Astrocyte of the spinal cord (primary cell): Measurements from ENCODE around the gene NACC2.

Experiments used
- DNase-seq: peaks from one replicate; pipeline ENCODE4 v3.0.0; 2011; ENCODE audit warnings: low read depth, low spot score
- H3K4me3 ChIP-seq: 2 replicates; pipeline ENCODE4 v1.5.1; 2011; ENCODE audit warnings: low read depth, mild to moderate bottlenecking, low read length, moderate library complexity
- in situ Hi-C: cut with HindIII; loops from 2 replicates; pipeline ENCODE4 v1.10.0; 2017; ENCODE audit warnings: low sequenced_read_pairs
- TF ChIP-seq, protein P1 (sequence below): IDR thresholded peaks from 2 replicates; pipeline ENCODE4 v1.5.1; 2012; ENCODE audit warnings: low read depth, mild to moderate bottlenecking, low read length, inconsistent platforms

Gene NACC2

DNA sequence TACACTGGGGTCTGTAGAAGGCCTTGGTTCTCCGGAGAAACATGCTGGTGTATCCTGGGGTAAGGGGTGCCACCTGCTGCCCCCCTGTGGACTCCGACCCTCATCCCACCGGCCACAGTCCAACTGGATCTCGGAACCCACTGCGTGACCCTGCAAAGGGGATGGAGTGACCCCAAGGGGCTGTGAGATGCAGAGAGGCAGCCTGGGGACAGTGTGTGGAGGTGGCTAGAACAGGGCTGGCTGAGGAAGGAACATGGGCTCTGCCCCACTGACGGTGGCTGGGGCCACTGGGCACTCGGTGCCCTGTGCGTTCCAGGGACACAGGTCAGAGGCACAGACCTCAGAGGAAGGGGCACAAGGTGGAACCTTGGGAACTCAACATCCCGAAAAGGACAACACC, 2.3 kb downstream of the NACC2 start:
- TF ChIP-seq, protein P1, sequence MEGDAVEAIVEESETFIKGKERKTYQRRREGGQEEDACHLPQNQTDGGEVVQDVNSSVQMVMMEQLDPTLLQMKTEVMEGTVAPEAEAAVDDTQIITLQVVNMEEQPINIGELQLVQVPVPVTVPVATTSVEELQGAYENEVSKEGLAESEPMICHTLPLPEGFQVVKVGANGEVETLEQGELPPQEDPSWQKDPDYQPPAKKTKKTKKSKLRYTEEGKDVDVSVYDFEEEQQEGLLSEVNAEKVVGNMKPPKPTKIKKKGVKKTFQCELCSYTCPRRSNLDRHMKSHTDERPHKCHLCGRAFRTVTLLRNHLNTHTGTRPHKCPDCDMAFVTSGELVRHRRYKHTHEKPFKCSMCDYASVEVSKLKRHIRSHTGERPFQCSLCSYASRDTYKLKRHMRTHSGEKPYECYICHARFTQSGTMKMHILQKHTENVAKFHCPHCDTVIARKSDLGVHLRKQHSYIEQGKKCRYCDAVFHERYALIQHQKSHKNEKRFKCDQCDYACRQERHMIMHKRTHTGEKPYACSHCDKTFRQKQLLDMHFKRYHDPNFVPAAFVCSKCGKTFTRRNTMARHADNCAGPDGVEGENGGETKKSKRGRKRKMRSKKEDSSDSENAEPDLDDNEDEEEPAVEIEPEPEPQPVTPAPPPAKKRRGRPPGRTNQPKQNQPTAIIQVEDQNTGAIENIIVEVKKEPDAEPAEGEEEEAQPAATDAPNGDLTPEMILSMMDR: no peak
- H3K4me3 ChIP-seq: no peak overlapping the region
- in situ Hi-C loops: no loop called here
- no peak for DNase-seq

DNA sequence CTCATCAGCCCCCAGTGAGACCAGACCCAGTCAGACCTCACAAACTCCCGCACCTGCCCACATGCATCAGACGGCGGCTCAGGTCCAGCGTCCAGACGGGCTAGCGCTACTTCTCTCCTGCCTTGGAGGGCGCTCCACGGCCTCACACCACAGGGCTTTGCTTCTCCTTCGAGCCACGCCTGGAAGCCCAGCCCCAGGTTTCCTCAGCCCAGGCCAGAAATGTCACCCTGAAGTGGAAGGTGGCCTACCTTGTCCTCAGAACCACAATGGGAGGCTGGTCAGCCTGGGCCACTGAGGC, 2.8 kb downstream of the NACC2 start:
- TF ChIP-seq, protein P1: no peak
- in situ Hi-C loops: no loop called here

GRCh38 chr9:136091582-136092352, 3.3 kb downstream of the NACC2 start:
- no peak for DNase-seq
- in situ Hi-C loops: no loop called here
- TF ChIP-seq, protein P1: no peak
- H3K4me3 ChIP-seq: no peak overlapping the region

More for the DNA sequence above, 2.8 kb downstream of the NACC2 start:
- H3K4me3 ChIP-seq: no peak overlapping the region
- DNase-seq: no peak

DNA sequence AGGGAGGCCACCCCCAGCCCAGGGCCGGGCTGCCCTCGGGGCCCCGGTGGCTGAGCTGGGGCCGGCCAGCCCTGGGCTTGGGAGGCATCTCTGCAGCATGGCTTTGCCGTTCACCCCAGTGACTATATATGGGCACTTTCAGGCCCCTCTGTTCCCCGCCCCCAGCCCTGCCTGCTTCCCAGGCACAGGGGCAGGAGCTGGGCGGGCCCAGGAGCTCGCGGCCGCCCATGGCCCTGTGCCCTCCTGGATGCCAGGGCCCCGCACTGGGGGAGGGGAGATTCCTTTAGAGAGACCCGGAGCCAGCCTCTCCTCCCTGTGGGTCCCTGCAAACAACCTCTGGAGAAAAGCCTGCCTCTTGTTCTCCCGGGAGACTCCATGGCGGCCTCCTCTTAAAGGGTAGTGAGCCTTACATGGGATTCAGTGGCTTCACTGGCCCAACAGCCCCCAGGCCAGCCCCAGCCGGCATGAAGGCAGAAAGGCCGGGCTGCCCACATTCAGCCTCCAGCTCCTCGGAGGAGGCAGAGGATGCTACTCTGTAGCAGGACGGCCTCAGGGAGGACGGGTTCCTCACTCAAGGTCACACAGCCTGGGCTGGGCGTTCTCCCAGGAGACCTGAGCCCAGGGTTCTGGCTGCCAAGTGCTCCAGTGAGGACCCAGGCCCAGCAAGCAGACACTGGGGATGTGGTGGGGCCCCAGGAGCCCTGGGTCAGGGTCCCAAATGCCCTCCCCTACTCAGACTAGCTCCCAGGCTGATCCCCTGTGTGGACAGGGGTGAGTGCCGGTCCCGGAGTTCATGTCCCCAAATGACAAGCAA, 4.1 kb downstream of the NACC2 start:
- TF ChIP-seq, protein P1: no peak
- DNase-seq: peak; percentile 33
- H3K4me3 ChIP-seq: no peak overlapping the region
- in situ Hi-C loops: no loop called here

GRCh38 chr9:136090056-136090735, 4.9 kb downstream of the NACC2 start:
- no peak overlapping the region for H3K4me3 ChIP-seq
- TF ChIP-seq, protein P1: no peak
- DNase-seq: no peak
- in situ Hi-C loops: no loop called here

DNA sequence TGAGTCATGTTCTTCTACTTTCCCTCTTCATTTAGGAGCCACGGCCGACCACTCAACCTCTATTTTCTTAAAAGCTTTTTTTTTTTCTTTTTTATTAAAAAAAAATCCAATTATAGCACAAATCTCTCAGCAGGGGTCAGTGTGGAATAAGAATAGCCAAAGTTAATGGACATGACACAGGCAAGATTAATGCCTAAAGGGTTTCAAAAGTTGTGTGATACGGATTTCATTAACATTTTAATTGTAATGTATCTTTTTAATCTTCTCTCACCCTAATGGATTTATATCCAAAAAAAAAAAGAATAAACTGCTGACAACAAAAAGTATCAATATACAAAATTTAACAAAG, 5.4 kb downstream of the NACC2 start:
- no peak overlapping the region for H3K4me3 ChIP-seq
- DNase-seq: peak; percentile 55
- in situ Hi-C loops: no loop called here
- TF ChIP-seq, protein P1: peak; percentile 35
